ENCODE measurements around the gene DNAJB2.

Gene DNAJB2

GRCh38 chr2:219289195-219289536 is 10.0 kb downstream of the DNAJB2 start:
- DNase-seq (ENCODE audit: low read depth in 1 of 2, low spot score in 1 of 2): no peak
- Histone ChIP-seq H3K4me3 (replicated peaks; ENCODE audit: insufficient read depth, low read length) (no peak overlapping the region), H3K27me3 (ENCODE audit: insufficient read depth, poor library complexity, severe bottlenecking) (peaks cover 5% of the 10 kb centered on the region), H3K27ac (replicated peaks) (no peak overlapping the region)
- TF ChIP-seq POLR2AphosphoS5 (IDR thresholded peaks at IDR 0.05; ENCODE audit: low read depth): no peak
- no peak for TF ChIP-seq SPI1 (IDR thresholded peaks at IDR 0.05; ENCODE audit: borderline replicate concordance, low read depth)
- TF ChIP-seq CTCF (IDR thresholded peaks at IDR 0.05; ENCODE audit: insufficient read depth, low read length): no peak
- no peak for TF ChIP-seq REST (IDR thresholded peaks at IDR 0.05; ENCODE audit: insufficient replicate concordance, low read depth)
- no peak for TF ChIP-seq GABPA (IDR thresholded peaks at IDR 0.05; ENCODE audit: low read depth)

GRCh38 chr2:219289537-219290361 is 10.6 kb downstream of the DNAJB2 start:
- TF ChIP-seq GABPA (IDR thresholded peaks at IDR 0.05; ENCODE audit: low read depth) (no peak), POLR2AphosphoS5 (IDR thresholded peaks at IDR 0.05; ENCODE audit: low read depth) (no peak), REST (IDR thresholded peaks at IDR 0.05; ENCODE audit: insufficient replicate concordance, low read depth) (no peak), CTCF (IDR thresholded peaks at IDR 0.05; ENCODE audit: insufficient read depth, low read length) (no peak), SPI1 (IDR thresholded peaks at IDR 0.05; ENCODE audit: borderline replicate concordance, low read depth) (no peak)
- Histone ChIP-seq H3K4me3 (replicated peaks; ENCODE audit: insufficient read depth, low read length) (no peak overlapping the region), H3K27me3 (ENCODE audit: insufficient read depth, poor library complexity, severe bottlenecking) (peaks cover 5% of the 10 kb centered on the region), H3K27ac (replicated peaks) (no peak overlapping the region)
- DNase-seq (ENCODE audit: low read depth in 1 of 2, low spot score in 1 of 2): no peak

- H3K27me3 ChIP-seq (ENCODE audit: insufficient read depth, poor library complexity, severe bottlenecking): peaks cover 9% of the 10 kb centered on the region
- no peak for DNase-seq (ENCODE audit: low read depth in 1 of 2, low spot score in 1 of 2)
- no peak overlapping the region for H3K4me3 ChIP-seq (replicated peaks; ENCODE audit: insufficient read depth, low read length)
- TF ChIP-seq SPI1 (IDR thresholded peaks at IDR 0.05; ENCODE audit: borderline replicate concordance, low read depth): no peak
- TF ChIP-seq REST (IDR thresholded peaks at IDR 0.05; ENCODE audit: insufficient replicate concordance, low read depth): no peak
- no peak for TF ChIP-seq POLR2AphosphoS5 (IDR thresholded peaks at IDR 0.05; ENCODE audit: low read depth)
- no peak for TF ChIP-seq CTCF (IDR thresholded peaks at IDR 0.05; ENCODE audit: insufficient read depth, low read length)
- no peak for TF ChIP-seq GABPA (IDR thresholded peaks at IDR 0.05; ENCODE audit: low read depth)
- H3K27ac ChIP-seq (replicated peaks): no peak overlapping the region
These were observed 11.4 kb downstream of the DNAJB2 start for GRCh38 chr2:219290381-219291171.
